Fibroblast of lung (primary cell): ENCODE measurements around the gene PRUNE2. TPM values are rescaled to one million over a fixed set of nuclear protein-coding genes. Genes with fewer than 3 reads are reported as not detected.

Experiments used
- DNase-seq, 2 donors: peaks; one replicate each; pipeline versions ENCODE4 v3.0.0 to v3.0.0-alpha.2; 2010; ENCODE audit warnings: low read depth in 2 of 2
- H2AFZ ChIP-seq: 2 replicates; pipeline ENCODE4 v1.5.1; 2012; ENCODE audit warnings: low read length, control low read depth, inconsistent platforms
- H3K27ac ChIP-seq: 2 replicates; pipeline ENCODE4 v1.5.1; 2011; ENCODE audit warnings: low read length, control low read depth; ENCODE audit not compliant: insufficient read depth
- H3K27me3 ChIP-seq: 2 replicates; pipeline ENCODE4 v1.5.1; 2011; ENCODE audit warnings: mild to moderate bottlenecking, low read length; ENCODE audit not compliant: control insufficient read depth, insufficient read depth
- H3K36me3 ChIP-seq: 2 replicates; pipeline ENCODE4 v1.5.1; 2011; ENCODE audit warnings: low read length; ENCODE audit not compliant: control insufficient read depth, insufficient read depth
- H3K4me1 ChIP-seq: 2 replicates; pipeline ENCODE4 v1.5.1; 2011; ENCODE audit warnings: low read length; ENCODE audit not compliant: control insufficient read depth, insufficient read depth; ENCODE audit errors: extremely low read depth
- H3K4me2 ChIP-seq: 2 replicates; pipeline ENCODE4 v1.5.1; 2011; ENCODE audit warnings: low read length, control low read depth; ENCODE audit not compliant: insufficient read depth; ENCODE audit errors: extremely low read depth
- H3K4me3 ChIP-seq, 4 experiments: fragments of 200-600 bp in 1 of 4; sonication (generic) in 1 of 4; replicated peaks in 1 of 4; 2 replicates each; pipeline ENCODE4 v1.5.1; 2011 to 2016; ENCODE audit warnings: low read length in 4 of 4, low read depth in 3 of 4, mild to moderate bottlenecking in 3 of 4, control low read depth in 2 of 4, inconsistent platforms in 1 of 4, mixed read lengths in 1 of 4; ENCODE audit not compliant: insufficient read depth in 1 of 4; ENCODE audit errors: control extremely low read depth in 1 of 4
- H3K79me2 ChIP-seq: 2 replicates; pipeline ENCODE4 v1.5.1; 2012; ENCODE audit warnings: mild to moderate bottlenecking, low read length, inconsistent platforms; ENCODE audit not compliant: control insufficient read depth, insufficient read depth
- H3K9ac ChIP-seq: 2 replicates; pipeline ENCODE4 v1.5.1; 2011; ENCODE audit warnings: mild to moderate bottlenecking, low read length, control low read depth; ENCODE audit not compliant: insufficient read depth
- H3K9me3 ChIP-seq: 2 replicates; pipeline ENCODE4 v1.5.1; 2012; ENCODE audit warnings: low read depth, low read length; ENCODE audit not compliant: control insufficient read depth, insufficient read depth
- H4K20me1 ChIP-seq: 2 replicates; pipeline ENCODE4 v1.5.1; 2011; ENCODE audit warnings: low read length; ENCODE audit not compliant: control insufficient read depth, insufficient read depth; ENCODE audit errors: extremely low read depth
- EZH2 ChIP-seq: IDR thresholded peaks from 2 replicates; pipeline ENCODE4 v1.5.1; 2012; ENCODE audit warnings: low read length, control low read depth, mild to moderate bottlenecking; ENCODE audit errors: missing control alignments
- polyA plus RNA-seq, 2 donors: library from polyadenylated mRNA; depleted of rRNA in 1 of 2; stranded (reverse) in 1 of 2; unstranded in 1 of 2; fragments of >200 nt; gene quantifications; 2 replicates each; pipeline ENCODE4 v1.2.1, GENCODE V29; 2011 to 2012; ENCODE audit warnings: missing spikeins in 1 of 2
- total RNA-seq: library from RNA; depleted of rRNA; stranded (reverse); fragments of >200 nt; gene quantifications from 2 replicates; pipeline ENCODE4 v1.2.1, GENCODE V29; 2014
- TF ChIP-seq, protein P1 (sequence below), 2 donors: IDR thresholded peaks in 1 of 2; conservative IDR thresholded peaks in 1 of 2; 1 replicate in 1 of 2; 2 replicates in 1 of 2; pipeline ENCODE4 v1.5.1; 2011 to 2012; ENCODE audit warnings: low read length in 2 of 2, control low read depth in 1 of 2, inconsistent platforms in 1 of 2, low read depth in 1 of 2, mild to moderate bottlenecking in 1 of 2

PRUNE2 gene
- total and polyA plus RNA-seq, 2 donors (not counting 1 experiment from before 2014, with no cell fraction given) = 5.4 to 95.6 TPM

DNA sequence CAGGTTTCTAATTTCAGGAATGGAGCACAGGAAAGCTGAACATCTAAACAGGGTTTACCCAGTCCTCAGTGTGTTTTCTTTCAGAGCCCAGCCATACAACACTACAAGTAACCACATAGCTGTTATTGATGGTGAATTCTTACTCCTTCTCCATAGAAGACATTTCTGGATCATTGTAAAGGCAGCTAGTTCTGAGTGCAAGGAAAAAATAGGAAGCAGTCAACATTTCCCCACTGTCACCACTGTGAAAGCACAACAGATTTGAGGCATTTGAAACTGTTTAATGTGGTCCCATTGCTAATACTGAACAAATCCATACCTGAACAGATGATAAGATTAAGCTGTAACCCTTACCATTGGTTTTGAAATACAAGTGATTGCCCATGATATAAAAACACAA, 286.7 kb downstream of the PRUNE2 start:
- Histone ChIP-seq H4K20me1 (no peaks in the 10 kb centered on the region), H3K9ac (no peak overlapping the region), H3K4me3 (no peak overlapping the region), H2AFZ (no peak overlapping the region), H3K9me3 (no peaks in the 10 kb centered on the region), H3K4me1 (peaks cover 13% of the 10 kb centered on the region), H3K79me2 (no peaks in the 10 kb centered on the region), H3K27ac (no peak overlapping the region), H3K36me3 (no peaks in the 10 kb centered on the region), H3K4me2 (no peak overlapping the region), H3K27me3 (no peaks in the 10 kb centered on the region)
- no peak for DNase-seq
- TF ChIP-seq, protein P1, sequence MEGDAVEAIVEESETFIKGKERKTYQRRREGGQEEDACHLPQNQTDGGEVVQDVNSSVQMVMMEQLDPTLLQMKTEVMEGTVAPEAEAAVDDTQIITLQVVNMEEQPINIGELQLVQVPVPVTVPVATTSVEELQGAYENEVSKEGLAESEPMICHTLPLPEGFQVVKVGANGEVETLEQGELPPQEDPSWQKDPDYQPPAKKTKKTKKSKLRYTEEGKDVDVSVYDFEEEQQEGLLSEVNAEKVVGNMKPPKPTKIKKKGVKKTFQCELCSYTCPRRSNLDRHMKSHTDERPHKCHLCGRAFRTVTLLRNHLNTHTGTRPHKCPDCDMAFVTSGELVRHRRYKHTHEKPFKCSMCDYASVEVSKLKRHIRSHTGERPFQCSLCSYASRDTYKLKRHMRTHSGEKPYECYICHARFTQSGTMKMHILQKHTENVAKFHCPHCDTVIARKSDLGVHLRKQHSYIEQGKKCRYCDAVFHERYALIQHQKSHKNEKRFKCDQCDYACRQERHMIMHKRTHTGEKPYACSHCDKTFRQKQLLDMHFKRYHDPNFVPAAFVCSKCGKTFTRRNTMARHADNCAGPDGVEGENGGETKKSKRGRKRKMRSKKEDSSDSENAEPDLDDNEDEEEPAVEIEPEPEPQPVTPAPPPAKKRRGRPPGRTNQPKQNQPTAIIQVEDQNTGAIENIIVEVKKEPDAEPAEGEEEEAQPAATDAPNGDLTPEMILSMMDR (conservative IDR thresholded peaks at IDR 0.05 in 1 of 2, IDR thresholded peaks at IDR 0.05 in 1 of 2; ENCODE audit: low read depth in 1 of 2, low read length in 2 of 2) = no peak
- TF ChIP-seq EZH2 = no peak

DNA sequence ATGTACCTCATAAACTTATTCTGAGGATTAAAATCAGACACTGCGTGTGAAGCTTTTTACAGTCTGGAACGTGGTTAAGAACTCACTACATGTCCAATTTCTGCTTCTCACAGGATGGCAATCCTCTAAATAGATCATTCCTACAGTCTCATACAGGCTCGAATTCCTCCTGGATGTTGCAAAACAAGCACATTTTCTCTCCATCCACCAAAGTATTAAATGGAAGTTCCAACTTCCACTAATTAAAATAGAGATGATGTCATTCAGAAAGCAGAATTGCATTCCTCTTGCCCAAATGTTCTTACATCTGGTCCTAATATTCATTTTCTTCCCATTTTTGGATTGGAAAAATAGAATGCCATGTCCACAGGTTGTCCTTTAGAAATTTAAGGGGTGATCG, 287.2 kb downstream of the PRUNE2 start:
- Histone ChIP-seq H3K9me3 (no peaks in the 10 kb centered on the region), H3K9ac (no peak overlapping the region), H2AFZ (no peak overlapping the region), H3K4me2 (no peak overlapping the region), H3K27ac (peak overlapping the region; percentile 16), H4K20me1 (no peaks in the 10 kb centered on the region), H3K79me2 (no peaks in the 10 kb centered on the region), H3K4me1 (peaks cover 13% of the 10 kb centered on the region), H3K4me3 (no peak overlapping the region), H3K27me3 (no peaks in the 10 kb centered on the region), H3K36me3 (no peaks in the 10 kb centered on the region)
- TF ChIP-seq, protein P1 (conservative IDR thresholded peaks at IDR 0.05 in 1 of 2, IDR thresholded peaks at IDR 0.05 in 1 of 2; ENCODE audit: low read depth in 1 of 2, low read length in 2 of 2) = no peak
- no peak for TF ChIP-seq EZH2
- DNase-seq = peak; percentile 60 to 74

DNA sequence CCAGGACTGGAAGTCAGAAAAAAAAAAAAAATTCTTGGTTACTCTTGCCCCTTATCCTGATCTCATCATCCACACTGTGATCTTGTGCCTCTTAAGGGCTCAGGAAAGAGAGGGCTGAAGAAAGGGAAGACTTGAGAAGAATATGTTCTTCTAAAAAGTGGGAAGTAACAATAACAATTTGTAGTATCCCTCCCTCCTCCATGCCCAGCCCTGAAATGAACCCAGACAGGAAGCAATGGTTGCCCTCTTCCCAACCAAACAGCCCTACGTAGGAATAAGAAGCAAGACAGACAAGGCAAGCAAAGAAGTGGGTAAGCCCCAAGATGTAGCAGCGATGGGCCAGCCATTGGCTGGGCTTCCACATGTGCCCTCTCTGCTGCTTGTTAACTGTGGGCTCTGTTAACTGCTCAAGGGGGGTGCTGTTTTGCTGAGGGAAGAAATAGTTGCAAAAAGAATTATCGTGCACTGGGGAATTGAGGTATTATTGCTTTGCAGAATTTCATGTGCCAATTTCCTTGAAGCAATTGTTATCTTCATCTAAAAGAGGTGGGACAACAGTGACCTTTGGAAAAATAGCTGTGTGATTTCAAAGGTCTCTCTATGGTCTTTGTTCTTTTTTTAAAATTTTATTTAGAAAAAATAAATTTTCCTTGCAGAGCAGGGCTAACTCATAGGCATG, 288.3 kb downstream of the PRUNE2 start:
- Histone ChIP-seq H3K4me3 (no peak overlapping the region), H3K27ac (no peak overlapping the region), H4K20me1 (no peaks in the 10 kb centered on the region), H3K4me1 (peaks cover 13% of the 10 kb centered on the region), H3K9ac (no peak overlapping the region), H3K79me2 (no peaks in the 10 kb centered on the region), H3K4me2 (no peak overlapping the region), H3K36me3 (no peaks in the 10 kb centered on the region), H2AFZ (no peak overlapping the region), H3K27me3 (no peaks in the 10 kb centered on the region), H3K9me3 (no peaks in the 10 kb centered on the region)
- DNase-seq = no peak
- no peak for TF ChIP-seq EZH2
- TF ChIP-seq, protein P1 (conservative IDR thresholded peaks at IDR 0.05 in 1 of 2, IDR thresholded peaks at IDR 0.05 in 1 of 2; ENCODE audit: low read depth in 1 of 2, low read length in 2 of 2) = no peak
